ENCODE measurements around the gene CLHC1.
"Not testable (repeated sequence)": the region's sequence is repeated elsewhere in the genome, so short reads cannot be mapped to it uniquely, and the experiment has no call there.

The CLHC1 gene

DNA sequence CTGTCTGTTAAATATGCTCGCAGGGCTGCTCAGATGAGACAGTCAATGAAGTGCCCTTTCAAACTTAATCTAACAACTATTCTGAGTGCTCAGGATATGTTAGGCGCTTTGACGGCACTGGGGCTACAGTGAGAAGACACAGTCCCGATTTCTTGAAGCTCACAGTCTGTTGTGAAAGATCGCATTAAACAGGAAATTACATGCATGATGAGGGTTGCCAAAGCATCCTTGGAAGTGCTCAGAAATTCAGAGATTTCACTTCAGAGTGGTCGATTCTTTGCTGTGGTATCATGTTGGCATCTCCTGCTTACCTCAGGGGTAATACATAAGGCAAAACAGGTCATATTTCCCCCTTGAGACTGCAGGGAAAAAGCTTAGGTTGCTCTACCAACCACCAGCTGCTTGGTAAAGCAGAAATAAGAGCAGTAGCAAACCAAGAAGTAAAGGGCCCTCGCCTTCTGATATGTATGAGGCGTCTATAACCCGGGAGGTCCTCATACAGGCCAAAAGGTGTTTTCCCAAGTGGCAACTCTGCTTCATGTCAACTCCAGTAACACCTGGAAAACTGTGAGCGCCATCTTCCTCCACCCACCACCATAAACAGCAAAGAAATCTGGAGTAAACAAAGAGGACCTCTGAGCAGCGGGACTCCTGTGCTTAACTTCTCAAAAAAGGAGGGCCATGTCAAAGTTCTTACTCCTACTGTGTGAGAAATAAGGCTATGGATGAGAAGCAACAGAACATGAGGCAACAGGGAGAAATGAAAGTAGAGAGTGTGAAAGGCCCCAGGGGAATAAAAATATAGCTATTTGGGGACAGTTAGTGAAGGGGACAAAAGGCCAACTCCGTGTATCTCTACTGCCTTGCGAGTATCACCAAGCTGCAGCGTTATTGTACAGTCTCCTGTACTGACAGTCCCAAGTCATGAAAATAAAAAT, 79.3 kb downstream of the CLHC1 start:
- DNase-seq: no peak

DNA sequence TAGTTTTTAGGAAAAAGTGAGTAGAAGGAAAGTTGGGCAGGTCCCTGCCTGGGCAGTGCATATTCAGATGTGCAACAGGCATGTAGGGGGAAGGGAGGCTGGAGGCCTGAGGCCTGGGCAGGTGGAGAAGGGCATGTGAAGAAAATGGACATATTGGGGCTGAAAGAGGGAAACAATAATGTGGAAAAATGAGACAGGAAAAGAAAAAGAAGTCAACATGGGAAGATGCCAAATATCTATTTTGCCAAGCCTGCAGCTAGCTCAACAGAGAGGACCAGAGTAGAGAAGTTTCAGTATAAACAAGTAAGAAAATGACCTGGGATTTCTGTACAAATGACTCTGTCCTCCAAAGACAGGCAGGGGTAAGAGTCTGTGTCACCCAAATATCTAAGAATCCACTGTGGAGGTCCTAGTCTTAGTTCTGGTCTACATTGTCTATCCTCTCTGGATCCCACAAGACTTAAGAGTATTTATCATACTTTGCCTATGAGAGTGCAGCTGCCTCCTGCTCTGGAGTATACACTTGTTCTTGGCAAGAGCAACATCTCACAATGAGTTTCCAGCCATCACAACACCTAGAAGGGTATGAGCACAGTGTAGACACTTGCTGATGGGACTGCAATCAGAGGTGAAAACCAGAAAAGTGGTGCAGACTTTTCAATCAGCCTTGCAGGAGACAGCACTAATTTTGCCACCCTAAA, 80.2 kb downstream of the CLHC1 start:
- DNase-seq: no peak

DNA sequence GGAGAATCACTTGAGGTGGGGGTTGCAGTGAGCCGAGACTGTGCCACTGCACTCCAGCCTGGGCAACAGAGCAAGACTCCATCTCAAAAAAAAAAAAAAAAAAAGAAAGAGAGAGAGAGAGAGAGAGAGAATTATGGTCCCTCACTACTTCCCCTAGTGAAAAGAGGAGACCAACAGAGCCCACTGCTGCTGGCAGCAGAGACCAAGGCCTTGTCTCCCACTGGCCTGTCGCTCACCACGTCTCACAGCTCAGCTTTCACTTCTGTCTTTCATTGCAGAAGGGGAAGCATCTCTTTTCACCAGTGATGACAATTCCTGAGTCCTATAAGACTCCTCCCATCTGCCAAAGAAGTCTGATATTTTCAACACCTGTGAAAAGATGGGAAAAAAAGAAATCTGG, 81.3 kb downstream of the CLHC1 start:
- DNase-seq: no peak

DNA sequence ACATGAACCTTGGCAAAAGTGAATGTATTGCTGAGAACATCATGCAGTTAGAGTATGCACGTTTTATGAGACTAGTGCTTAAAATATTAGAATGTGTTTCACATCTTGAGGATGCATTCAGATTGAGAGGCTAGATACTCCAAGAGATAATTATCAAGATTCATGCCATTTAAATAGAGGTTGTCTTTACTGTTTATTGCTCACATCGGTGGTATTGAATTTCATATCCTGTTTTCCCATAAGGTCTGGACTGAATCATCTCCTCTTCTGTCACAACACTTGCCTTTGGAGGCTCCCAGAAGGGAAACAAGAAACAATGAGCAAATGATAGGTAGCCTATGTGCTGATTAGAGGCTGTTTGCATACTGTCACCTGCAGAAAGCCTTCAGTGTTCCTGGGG, 83.8 kb downstream of the CLHC1 start:
- DNase-seq: no peak

DNA sequence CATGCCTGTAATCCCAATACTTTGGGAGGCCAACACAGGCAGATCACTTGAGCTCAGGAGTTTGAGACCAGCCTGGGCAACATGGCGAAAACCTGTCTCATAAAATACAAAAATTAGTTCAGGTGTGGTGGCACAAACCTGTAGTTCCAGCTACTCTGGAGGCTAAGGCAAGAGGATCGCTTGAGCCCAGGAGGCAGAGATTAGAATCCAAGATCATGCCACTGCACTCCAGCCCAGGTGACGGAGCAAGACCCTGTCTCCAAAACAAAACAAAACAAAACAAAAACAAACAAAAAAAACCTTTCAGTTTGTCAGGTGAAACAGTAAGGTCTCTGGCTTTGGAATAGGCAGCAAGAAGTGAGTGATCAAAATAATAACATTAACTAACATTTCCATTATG, 84.6 kb downstream of the CLHC1 start:
- DNase-seq: no peak

DNA sequence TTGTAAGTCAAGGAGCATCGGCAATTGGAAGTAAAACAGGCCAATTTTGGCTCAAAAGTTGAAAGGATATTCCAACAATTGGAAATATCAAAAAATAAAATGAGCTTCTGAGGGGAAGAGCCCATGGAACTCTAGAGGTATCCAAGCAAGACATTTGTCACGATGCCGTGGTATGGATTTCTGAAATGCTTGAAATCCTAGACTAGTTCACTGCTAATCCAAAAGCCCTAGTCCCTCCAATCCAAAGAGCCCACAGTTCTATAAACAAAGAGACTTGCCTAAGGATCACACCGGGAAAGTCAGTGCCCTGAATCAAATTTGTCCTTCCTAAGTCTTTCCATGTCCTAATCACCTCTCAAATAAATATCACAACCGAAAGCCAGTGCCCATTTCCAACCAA, 85.1 kb downstream of the CLHC1 start:
- no peak for DNase-seq

DNA sequence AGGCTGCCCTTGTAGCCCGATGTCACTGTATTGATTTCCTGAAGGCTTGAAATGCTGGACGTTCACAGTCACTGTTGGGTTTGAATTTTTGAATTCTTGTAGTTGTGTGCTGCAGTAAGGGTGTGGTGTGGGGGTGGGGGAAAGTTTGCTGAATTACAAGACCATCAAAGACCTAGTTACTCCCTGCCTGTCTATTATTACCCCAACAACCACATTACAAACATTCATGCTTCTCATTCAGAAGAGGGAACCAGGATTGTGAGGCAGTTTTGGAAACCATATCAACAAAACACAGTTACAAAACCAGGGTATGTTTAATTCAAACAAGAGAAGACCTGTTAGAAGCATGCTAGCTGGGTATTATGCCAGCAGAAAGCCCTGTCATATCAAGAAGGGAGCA, 85.8 kb downstream of the CLHC1 start:
- no peak for DNase-seq

DNA sequence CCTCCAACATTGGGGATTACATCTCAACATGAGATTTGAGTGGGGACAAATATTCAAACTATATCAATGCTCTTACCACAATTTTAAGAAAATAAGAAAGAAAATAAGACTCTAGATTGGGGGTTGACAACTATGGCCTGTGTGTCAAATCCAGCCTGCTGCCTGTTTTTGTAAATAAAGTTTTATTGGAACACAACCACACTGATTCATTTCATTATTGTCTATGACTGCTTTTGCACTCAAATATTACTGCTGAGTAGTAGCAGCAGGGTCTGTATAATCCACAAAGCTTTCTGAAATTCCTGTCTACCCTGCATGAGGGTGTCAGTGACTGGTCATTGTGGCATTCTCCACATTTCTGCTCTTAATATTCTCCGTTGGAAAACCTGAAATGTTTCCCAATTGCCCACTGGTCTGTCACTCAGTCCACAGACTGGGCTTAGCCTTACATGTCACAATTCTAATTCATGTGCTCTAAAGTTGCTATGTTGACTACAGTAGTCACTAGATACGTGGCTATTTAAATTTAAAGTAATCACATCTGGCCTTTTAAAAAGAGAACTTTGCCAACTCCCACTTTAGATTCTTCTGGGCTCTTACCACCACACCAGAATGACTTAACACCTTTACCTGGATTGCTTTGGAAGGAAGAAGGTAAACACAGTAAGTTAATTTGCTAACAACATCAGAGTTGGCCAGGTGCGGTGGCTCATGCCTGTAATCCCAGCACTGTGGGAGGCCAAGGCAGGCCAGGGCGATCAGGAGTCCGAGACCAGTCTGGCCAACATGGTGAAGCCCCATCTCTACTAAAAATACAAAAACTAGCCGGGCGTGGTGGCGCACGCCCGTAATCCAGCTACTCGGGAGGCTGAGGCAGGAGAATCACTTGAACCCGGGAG, 86.9 kb downstream of the CLHC1 start:
- no peak for DNase-seq

DNA sequence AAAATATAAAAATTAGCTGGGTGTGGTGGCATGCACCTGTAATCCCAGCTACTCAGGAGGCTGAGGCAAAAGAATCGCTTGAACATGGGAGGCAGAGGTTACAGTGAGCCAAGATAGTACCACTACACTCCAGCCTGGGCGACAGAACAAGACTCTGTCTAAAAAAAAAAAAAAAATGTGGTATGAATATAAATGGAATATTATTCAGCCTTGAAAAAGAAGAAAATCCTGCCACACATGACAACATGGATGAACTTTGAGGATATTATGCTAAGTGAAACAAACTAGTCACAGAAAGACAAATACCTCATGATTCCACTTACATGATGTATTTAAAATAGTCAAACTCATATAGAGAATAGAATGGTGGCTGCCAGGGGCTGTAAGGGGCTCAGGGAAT, 88.4 kb downstream of the CLHC1 start:
- not testable (repeated sequence) for DNase-seq

DNA sequence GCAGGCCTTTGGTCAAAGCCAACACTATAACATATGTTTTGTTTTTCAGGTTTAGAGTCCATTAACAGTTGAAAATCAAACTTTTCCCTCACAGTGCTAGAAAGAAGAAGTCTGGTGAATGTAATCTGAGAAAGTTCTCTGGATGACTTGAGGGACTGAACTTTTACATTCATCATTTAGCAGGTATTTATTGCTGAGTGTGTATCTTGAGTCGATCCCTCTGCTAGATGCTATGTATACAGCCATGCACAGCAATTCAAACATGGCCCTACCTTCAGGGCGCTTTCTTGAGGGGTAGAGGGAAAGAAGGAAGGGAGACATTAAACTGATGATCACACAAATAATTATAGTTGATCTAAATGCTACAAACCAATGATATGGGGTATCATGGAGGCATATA, 89.6 kb downstream of the CLHC1 start:
- DNase-seq: no peak

DNA sequence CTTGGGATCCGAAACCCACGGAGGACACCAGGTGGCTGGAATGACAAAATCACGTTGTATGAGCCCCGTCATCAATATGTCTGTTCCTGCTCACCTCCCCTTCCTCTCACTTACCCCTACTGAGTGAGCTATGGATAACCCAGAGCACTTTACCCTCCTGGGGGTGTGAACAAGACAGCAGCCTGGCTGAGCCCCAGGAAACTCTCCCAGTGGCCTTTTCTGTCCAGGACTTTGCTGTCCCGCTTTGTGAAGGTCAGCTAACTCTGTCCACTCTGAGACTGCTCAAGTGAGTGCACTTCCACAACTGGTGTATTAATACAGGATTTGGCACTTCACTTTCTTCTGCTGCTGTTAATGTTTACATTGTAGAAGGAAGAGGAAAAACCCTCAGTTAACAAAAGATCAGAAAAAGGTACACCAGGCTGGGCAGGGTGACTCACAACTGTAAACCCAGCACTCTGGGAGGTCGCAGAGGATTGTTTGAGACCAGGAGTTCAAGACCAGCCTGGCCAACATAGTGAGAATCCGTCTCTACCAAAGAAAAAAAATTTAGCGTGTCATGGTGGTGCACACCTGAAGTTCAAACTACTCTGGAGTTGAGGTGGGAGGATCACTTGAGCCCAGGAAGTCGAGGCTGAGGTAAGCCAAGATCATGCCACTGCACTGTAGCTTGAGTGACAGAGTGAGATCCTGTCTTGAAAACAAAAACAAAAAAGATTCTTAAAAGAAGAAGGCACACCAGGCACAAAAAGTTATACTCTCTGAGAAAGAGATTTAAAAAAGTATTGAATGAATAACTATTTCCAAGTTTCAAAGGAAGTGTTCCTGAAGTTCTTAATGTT, 90.3 kb downstream of the CLHC1 start:
- DNase-seq: no peak

DNA sequence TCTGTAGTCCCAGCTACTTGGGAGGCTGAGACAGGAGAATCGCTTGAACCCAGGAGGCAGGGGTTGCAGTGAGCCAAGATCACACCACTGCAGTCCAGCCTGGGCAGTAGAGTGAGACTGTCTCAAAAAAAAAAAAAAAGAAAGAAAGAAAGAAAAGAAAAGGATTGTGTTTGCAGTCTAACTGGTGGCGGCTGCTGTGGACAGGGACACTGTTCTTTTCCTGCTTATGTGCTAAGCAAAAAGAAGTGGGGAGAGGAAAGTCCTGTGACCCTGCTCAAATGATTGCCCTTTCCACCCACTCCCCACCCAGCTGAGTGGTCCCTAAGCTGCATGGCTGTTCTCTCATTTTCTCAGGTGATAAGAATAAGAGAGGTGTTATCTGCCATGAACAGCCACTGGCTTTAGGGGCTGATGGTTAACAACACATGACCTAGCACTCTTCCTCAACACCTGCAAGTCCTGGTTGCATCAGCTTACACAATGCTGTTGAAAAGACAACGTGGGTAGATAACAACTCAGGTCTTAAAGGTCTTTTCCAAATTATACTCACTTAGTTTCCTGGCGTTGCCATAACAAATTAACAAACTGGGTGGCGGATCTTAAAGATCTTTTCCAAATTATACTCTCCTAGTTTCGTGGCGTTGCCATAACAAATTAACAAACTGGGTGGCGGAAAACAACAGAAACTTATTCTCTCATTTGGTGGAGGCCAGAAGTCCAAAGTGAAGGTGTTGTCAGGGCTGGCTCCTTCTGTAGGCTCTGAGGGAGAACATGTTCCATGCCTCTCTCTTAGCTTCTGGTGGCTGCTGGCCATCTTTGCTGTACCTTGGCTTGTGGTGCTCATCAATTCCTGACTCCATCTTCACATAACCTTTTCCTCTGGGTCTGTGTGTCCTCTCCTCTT, 91.5 kb downstream of the CLHC1 start:
- DNase-seq: no peak

DNA sequence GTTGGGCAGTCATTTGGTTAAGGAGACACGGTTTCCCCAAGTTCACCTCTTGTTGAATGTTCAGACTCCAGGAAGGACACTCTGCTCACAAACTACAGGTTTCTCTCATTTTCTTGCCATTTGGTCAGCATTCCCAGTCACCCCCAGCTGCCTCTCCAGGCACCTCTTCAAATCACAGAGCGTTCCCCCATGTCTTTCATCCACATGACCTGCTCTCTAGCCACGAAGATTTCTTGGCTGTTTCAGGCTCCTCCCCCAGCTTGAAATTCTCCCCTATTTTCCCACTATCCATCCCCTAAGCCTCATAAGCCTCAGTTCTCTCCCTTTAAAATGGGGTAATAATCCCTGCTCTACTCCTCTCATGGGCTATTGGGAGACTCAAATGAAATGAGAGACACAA, 92.8 kb downstream of the CLHC1 start:
- no peak for DNase-seq

DNA sequence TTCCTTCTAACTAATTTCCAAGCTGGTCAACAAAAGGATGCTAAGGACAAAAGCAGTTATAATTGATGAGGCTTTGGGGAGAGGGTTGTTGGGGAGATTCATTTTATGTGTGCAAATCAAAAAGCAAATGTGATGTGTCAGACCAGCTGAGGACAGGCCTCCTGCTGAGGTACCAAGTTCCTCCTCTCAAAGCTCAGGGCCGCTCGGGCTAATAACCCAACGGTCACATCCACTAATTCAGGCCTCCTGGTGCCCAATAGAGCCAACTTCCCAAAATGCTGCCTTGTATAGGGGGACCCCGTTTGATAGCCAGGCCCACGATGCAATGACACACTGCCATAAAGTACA, 93.2 kb downstream of the CLHC1 start:
- no peak for DNase-seq

DNA sequence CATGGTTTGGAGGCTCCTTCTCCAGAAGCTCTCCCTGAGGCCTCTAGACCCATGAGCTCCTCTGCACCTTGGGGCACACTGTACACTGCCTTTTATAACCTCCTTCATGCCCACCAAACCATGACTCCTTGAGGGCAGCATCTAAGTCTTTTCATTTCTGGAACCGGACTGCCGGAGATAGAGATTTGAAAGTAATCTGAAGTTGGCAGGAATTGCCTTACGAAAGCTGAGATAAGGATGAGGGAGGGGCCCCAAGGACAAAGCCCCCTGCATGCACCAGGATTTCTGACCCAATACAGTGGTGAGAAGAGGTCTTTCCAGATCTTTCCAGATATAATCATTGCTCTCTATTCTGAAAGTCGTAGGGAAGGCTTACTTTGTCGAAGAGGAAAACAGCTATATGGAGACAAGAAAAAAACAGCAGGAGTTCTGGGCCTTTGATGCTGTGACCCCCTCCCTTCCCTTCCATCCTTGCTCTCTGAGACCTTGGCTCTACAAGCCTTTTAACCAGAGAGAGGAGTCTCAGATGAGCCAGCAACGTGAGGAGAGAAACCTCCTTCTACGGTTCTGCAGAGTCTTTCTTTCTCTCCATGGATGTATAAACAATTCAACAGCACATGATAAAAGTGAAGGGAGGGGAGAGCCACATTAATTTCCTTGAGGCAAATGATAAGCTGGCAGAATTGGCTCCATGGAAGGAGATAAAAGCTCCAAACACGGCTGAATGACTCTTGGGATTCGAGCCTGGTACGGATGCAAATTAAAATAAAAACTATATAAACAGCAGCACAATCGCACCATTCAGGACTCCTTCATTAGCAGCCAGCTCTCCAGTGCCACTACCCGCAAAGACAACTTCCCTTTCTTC, 93.8 kb downstream of the CLHC1 start:
- no peak for DNase-seq

DNA sequence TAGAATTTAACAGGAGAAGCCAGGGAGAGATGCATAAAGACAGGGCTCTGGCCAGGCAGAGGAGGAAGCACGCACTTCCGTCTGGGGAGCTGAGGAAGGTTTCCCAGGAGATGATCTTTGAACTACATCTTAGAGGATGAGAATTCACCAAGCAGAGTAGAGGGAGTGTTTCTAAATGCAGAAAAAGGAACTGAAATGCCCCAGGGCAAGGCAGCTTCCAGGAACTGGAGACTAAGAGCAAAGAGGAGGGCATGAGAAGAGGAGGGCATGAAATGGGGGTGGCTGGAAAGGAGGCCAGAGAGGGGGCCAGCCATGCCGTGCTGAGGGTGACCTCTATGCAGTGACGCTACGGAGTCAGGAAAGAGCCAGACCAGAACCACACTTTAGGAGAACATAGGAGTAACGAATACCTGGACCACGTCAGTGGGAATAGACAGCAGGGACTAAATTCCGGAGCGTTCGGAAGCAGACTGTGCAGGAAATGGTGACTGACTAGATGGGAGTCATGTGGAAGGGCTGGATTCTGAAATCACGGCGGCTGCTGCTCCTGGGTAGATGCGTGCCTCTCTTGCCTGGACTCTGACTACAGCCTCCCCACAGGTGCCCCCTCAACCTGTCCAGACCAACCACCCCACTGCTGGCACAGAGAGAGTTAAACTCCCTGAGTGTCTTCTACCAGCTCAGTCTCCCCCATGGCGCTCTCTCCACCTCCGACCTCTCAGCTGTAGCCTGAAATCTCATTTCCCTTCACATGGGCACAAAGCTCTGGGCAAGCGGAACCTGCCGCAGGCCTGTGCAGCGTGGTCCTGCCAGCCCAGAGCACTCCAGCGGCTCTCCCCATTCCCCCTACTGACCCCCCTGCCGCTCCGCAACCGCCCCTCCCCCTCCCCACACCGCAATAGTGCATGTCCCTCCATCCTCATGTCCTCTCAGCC, 94.8 kb downstream of the CLHC1 start:
- DNase-seq: no peak

DNA sequence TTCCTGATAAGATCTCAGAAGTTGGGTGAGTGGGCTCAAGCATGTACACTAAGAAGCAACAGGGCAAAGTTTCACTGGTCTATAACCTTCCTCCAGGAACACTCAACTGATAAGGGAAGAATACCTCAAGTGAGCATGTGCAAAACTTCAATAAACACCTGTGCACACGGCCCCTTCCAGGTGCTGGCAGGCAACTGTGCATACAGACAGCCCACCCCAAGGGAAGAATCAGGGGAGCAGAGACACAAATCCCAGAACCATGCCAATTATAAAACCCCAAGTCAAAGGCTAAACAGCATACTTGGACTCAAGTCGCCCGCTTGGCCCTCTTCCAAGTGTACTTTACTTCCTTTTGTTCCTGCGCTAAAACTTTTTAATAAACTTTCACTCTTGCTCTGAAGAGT, 96.0 kb downstream of the CLHC1 start:
- DNase-seq: no peak

DNA sequence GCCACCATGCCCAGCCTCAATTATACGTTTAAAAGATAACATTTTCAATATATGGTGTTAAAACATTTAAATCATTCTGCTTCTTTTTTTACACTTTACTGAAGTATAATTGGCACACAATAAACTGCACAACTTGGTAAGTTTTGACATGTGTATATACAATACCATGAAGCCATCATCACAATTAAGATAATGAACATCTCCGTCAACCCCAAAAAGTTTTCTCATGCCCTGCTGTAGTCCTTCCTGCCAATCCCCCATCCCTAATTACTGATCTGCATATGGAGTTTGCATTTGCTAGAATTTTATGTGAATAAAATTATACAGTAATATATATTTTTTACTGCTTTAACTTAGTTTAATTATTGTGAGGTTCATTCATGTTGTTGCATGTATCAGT, 96.6 kb downstream of the CLHC1 start:
- DNase-seq: no peak

DNA sequence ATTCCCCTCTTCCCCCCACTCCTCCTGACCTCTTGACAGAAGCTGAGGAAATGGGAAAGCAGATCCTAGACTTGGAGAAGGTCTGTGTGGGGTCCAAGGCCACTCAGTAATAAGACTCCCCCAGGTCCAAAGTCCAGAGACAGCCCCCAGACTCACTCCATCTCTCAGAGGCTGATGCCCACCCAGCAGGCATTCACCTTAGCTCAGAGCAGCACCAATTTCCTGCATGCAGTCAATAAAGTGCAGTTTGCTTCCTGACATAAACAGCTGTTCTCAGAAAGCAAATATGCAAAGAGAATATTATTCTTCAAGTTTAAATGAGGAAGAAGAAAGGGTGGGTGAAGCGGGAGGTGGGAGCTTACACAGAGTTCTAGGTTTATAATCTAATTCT, 97.8 kb downstream of the CLHC1 start:
- DNase-seq: peak; percentile 12

All from CD4-positive, alpha-beta T cell treated with Interleukin-6 for 4 hours (primary cell).